ENCODE measurements around the gene SLC6A15. TPM values are rescaled to one million over a fixed set of nuclear protein-coding genes. Genes with fewer than 3 reads are reported as not detected.

Gene SLC6A15
- total RNA-seq, 4 donors from 2014 or later = 0.19 to 8.3 (median 3.1) TPM

DNA sequence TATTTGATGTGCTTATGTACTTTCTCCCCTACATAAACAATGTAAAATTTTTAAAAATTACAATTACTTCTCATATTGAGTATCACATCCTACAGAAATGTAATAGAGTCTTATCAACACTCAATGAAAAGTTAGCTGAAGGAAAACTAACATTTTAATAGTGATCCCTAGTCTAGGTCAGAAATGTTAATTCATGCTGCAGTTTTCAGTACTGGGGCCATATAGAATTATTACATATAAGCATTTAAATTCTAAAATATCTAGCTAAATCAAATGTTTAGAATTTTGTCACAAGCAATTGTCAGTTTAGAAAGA is 37.8 kb downstream of the SLC6A15 start:
- TF ChIP-seq, protein P1, sequence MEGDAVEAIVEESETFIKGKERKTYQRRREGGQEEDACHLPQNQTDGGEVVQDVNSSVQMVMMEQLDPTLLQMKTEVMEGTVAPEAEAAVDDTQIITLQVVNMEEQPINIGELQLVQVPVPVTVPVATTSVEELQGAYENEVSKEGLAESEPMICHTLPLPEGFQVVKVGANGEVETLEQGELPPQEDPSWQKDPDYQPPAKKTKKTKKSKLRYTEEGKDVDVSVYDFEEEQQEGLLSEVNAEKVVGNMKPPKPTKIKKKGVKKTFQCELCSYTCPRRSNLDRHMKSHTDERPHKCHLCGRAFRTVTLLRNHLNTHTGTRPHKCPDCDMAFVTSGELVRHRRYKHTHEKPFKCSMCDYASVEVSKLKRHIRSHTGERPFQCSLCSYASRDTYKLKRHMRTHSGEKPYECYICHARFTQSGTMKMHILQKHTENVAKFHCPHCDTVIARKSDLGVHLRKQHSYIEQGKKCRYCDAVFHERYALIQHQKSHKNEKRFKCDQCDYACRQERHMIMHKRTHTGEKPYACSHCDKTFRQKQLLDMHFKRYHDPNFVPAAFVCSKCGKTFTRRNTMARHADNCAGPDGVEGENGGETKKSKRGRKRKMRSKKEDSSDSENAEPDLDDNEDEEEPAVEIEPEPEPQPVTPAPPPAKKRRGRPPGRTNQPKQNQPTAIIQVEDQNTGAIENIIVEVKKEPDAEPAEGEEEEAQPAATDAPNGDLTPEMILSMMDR (IDR thresholded peaks at IDR 0.05; ENCODE audit: low read depth) = no peak

DNA sequence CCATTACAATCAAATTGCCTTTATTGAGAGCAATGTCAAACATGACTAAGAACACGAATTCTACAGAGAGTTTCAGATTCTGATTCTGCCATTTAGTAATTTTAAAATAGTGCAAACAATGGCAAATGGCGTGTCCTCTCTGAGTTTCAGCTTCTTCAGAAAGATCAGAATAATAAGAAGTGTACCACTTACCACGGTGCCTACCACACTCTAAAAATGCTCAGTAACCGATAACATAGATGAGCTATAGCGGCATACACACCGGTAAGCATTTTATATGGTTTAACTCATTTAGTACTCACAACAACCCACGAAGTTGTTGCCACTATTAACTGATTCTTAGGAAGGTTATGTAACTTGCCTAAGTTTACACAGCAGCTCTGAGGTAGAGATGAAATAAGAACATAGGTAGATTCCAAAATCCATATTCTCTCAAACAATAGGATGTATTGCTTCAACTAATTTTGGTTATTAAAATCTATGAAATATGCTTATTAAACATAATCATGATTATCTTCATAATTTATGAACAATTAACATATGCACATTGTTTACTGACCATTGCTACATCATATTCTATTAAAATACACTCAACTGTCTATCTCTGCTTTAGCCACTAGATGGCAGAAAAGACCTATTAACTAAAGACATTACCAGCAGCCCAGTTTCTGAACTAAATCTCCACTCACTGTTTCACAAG is 38.3 kb downstream of the SLC6A15 start:
- TF ChIP-seq, protein P1 (IDR thresholded peaks at IDR 0.05; ENCODE audit: low read depth) = no peak

DNA sequence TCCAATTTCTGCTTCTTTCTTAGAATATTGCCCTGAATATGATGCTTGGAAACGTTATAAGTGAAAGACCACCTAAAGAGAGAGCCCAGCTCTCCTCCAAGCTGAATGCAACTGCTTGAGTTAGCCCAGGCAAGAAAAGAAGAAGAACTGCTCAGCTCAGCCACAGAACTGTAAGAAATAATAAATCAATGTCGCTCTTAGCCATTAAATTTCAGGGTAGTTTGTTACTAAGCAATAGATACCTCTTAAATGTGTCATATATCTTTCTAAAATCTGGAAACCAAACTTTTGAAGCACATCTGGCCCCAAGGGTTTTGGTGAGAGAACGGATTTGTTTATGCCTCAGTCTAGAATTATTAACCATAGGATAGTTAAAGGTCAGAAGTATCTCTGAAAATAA is 50.4 kb downstream of the SLC6A15 start:
- TF ChIP-seq, protein P1 (IDR thresholded peaks at IDR 0.05; ENCODE audit: low read depth) = no peak

DNA sequence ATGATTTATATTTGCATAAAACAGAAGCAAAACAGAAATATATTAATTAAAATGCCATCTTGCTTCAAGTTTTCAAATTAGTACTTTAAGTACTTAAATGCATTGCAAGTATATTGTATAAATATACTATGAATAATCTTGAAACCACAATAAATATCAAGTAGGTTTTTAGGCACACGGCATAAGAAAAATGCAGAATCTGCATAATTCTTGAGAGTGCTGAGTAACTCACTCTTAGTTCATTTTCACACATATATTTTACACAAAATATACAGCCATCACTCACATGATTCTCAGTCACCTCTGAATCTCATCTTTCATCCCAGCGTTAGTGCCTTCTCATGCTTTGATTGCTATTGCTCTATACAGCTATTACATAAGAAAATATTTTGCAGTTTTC is 51.9 kb downstream of the SLC6A15 start:
- TF ChIP-seq, protein P1 (IDR thresholded peaks at IDR 0.05; ENCODE audit: low read depth) = no peak

DNA sequence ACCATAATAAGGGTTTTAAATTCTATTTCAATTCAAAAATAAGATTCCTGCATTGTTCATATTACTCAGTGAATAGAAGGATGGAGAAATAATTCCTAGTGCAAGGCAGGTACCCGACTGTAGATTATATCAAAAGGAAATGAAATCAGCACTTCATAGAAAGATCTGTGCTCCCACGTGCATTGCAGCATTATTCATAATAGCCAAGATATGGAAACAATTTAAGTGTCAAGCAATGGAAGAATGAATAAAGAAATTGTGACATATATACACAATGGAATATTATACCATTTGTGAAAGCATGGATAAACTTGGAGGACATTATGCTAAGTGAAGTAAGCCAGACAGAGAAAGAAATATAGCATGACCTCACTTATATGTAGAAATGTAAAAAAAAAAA is 53.8 kb downstream of the SLC6A15 start:
- TF ChIP-seq, protein P1 (IDR thresholded peaks at IDR 0.05; ENCODE audit: low read depth) = no peak

DNA sequence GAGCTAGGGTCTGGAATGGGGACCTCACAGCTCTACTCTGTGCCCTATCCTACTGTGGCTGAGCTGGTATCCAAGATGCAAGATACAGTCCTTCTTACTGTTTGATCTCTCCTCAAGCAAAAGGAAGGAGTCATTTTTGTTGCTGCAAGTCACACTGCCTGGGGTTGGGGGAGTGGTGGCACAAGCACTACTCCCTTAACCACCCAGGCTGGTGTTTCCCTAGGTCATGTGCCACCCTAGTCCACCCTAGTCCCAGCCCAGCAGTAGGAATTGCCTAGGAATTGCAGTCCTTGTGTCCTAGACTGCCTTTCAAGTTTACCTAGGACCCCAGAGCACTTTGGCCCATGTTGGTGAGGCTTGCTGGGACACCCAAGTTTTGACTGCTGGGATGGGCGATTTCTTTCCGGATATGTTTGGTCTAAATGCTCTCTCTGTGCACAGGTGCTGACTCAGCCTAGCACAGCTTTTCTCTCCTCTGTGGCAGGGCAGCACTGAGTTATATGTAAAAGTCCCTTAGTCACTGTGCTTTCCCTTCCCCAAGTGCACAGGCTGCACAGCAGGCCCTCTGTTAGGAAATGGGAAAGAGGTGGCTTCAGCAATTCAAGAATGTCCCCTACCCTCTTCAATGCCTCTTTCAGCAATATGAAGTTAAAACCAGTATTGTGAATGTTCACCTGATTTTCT is 54.9 kb downstream of the SLC6A15 start:
- TF ChIP-seq, protein P1 (IDR thresholded peaks at IDR 0.05; ENCODE audit: low read depth) = no peak

DNA sequence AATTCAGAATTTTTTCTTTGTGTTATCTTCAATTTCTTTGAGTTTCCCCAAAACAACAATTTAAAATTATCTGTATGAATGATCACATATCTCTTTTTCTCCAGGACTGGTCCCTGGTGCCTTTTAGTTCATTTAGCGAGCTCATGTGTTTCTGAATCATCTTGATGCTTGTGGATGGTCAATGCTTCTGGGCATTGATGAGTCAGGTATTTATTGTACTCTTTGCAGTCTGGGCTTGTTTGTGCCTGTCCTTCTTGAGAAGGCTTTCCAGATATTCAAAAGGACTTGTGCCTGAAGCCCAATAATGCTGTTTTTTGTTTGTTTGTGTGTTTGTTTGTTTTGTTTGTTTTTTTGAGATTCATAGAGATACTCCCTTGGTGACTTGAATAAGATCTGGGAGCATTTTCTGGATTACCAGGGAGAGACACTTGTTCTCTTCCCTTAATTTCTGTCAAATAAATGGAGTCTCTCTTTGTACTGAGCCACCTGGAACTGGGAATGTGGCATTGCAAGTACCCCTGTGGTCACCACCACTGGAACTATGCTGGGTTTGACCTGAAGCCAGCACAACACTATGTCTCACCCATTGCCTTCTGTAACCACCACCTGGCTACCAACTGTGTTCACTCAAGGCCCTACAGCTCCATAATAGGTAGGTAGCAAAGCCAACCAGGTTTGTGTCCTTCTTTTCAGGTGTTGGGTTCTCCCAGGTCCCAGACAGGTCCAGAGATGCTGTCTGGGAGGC is 56.3 kb downstream of the SLC6A15 start:
- TF ChIP-seq, protein P1 (IDR thresholded peaks at IDR 0.05; ENCODE audit: low read depth) = no peak

All from subcutaneous adipose tissue (tissue), 4 donors.